Right lobe of liver (tissue), 4 donors: ENCODE measurements around the gene PDE7B.

ENCODE experiments used
- CTCF ChIP-seq, 4 donors: fragments of 200-600 bp in 3 of 4; fragments of 450-650 bp in 1 of 4; IDR thresholded peaks; one replicate each; pipeline versions ENCODE4 v1.5.1 to v1.8.0; 2016 to 2022; ENCODE audit warnings: antibody characterized with exemption in 4 of 4, mild to moderate bottlenecking in 2 of 4
- POLR2A ChIP-seq: fragments of 450-650 bp; IDR thresholded peaks from one replicate; pipeline ENCODE4 v1.6.1; 2017; ENCODE audit warnings: antibody characterized with exemption, mild to moderate bottlenecking
- donor health status: DM: no; HTN: no; CAD: no.
- donor health status: DM: no; HTN: no; CAD: no.
- donor health status: DM: no; HTN: yes; CAD: no.

DNA sequence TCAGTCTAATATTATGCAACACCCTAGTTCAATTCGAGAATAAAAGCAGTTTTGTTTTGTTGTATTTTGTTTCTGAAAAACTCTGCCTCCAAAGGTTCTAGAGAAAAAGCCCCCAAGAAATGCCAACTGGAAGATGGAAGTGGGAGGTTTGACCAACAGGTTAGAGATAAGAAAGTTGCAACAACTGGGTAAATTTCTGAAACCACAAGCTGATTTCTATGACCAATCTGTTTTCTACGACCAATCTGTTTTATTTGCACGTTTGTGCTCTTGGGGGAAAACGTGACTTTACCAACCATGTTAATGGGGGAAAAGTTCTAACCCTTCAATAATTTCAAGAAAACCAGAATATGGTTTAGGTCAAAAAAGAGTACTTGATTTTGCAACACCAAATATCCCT lies 173.2 kb downstream of the PDE7B start:
- TF ChIP-seq CTCF (IDR thresholded peaks at IDR 0.05) (no peak), POLR2A (no peak)
